Measurements from ENCODE around the gene ATF6B.

Gene ATF6B

GRCh38 chr6:32140420-32141046 is 12.5 kb upstream of the ATF6B start:
- H3K4me3 ChIP-seq (ENCODE audit: low read length, poor library complexity, severe bottlenecking), result no peak overlapping the region
- H2AFZ ChIP-seq (ENCODE audit: low read length), result no peak overlapping the region
- no peak overlapping the region for H3K4me2 ChIP-seq (ENCODE audit: low read depth, low read length, poor library complexity, severe bottlenecking)

GRCh38 chr6:32139590-32139989 is 11.5 kb upstream of the ATF6B start:
- no peaks in the 10 kb centered on the region for H3F3A ChIP-seq (ENCODE audit: low read depth)
- no peaks in the 10 kb centered on the region for H3K36me3 ChIP-seq (ENCODE audit: insufficient read depth, low read length)
- H3K27me3 ChIP-seq (ENCODE audit: insufficient read depth, low read length, poor library complexity, severe bottlenecking), result no peaks in the 10 kb centered on the region
- H3K9ac ChIP-seq (ENCODE audit: low read depth, low read length, poor library complexity, severe bottlenecking), result no peak overlapping the region
- H4K20me1 ChIP-seq (ENCODE audit: insufficient read depth, low read length, poor library complexity, severe bottlenecking), result no peaks in the 10 kb centered on the region
- H3K79me2 ChIP-seq (ENCODE audit: insufficient read depth, low read length), result no peaks in the 10 kb centered on the region
- no peak overlapping the region for H3K4me2 ChIP-seq (ENCODE audit: low read depth, low read length, poor library complexity, severe bottlenecking)
- no peak overlapping the region for H2AFZ ChIP-seq (ENCODE audit: low read length)
- H3K4me1 ChIP-seq (ENCODE audit: insufficient read depth, low read length, poor library complexity, severe bottlenecking), result no peaks in the 10 kb centered on the region
- TF ChIP-seq CTCF (conservative IDR thresholded peaks at IDR 0.05; ENCODE audit: low read length), result no peak
- TF ChIP-seq EZH2phosphoT487 (IDR thresholded peaks at IDR 0.05; ENCODE audit: borderline replicate concordance), result no peak
- no peaks in the 10 kb centered on the region for H3K9me3 ChIP-seq (ENCODE audit: insufficient read depth, low read depth, low read length)
- no peak overlapping the region for H3K4me3 ChIP-seq (ENCODE audit: low read length, poor library complexity, severe bottlenecking)
- no peaks in the 10 kb centered on the region for H3K9me2 ChIP-seq (replicated peaks; ENCODE audit: low read depth, low read length)

More at GRCh38 chr6:32140420-32141046, 12.5 kb upstream of the ATF6B start:
- Histone ChIP-seq H3K9me3 (ENCODE audit: insufficient read depth, low read depth, low read length) (no peaks in the 10 kb centered on the region), H3K79me2 (ENCODE audit: insufficient read depth, low read length) (no peaks in the 10 kb centered on the region), H4K20me1 (ENCODE audit: insufficient read depth, low read length, poor library complexity, severe bottlenecking) (no peaks in the 10 kb centered on the region), H3K9me2 (replicated peaks; ENCODE audit: low read depth, low read length) (no peaks in the 10 kb centered on the region), H3K4me1 (ENCODE audit: insufficient read depth, low read length, poor library complexity, severe bottlenecking) (no peaks in the 10 kb centered on the region), H3K9ac (ENCODE audit: low read depth, low read length, poor library complexity, severe bottlenecking) (no peak overlapping the region), H3K36me3 (ENCODE audit: insufficient read depth, low read length) (no peaks in the 10 kb centered on the region), H3K27me3 (ENCODE audit: insufficient read depth, low read length, poor library complexity, severe bottlenecking) (no peaks in the 10 kb centered on the region), H3F3A (ENCODE audit: low read depth) (no peaks in the 10 kb centered on the region)
- no peak for TF ChIP-seq CTCF (conservative IDR thresholded peaks at IDR 0.05; ENCODE audit: low read length)
- no peak for TF ChIP-seq EZH2phosphoT487 (IDR thresholded peaks at IDR 0.05; ENCODE audit: borderline replicate concordance)

- Histone ChIP-seq H3K4me3 (ENCODE audit: low read length, poor library complexity, severe bottlenecking) (no peak overlapping the region), H3K27me3 (ENCODE audit: insufficient read depth, low read length, poor library complexity, severe bottlenecking) (no peaks in the 10 kb centered on the region), H3K9ac (ENCODE audit: low read depth, low read length, poor library complexity, severe bottlenecking) (no peak overlapping the region), H3K79me2 (ENCODE audit: insufficient read depth, low read length) (no peaks in the 10 kb centered on the region), H3K4me1 (ENCODE audit: insufficient read depth, low read length, poor library complexity, severe bottlenecking) (no peaks in the 10 kb centered on the region), H3K9me3 (ENCODE audit: insufficient read depth, low read depth, low read length) (no peaks in the 10 kb centered on the region), H3K4me2 (ENCODE audit: low read depth, low read length, poor library complexity, severe bottlenecking) (no peak overlapping the region), H4K20me1 (ENCODE audit: insufficient read depth, low read length, poor library complexity, severe bottlenecking) (no peaks in the 10 kb centered on the region), H3F3A (ENCODE audit: low read depth) (no peaks in the 10 kb centered on the region), H3K36me3 (ENCODE audit: insufficient read depth, low read length) (no peaks in the 10 kb centered on the region), H2AFZ (ENCODE audit: low read length) (no peak overlapping the region), H3K9me2 (replicated peaks; ENCODE audit: low read depth, low read length) (no peaks in the 10 kb centered on the region)
- no peak for TF ChIP-seq CTCF (conservative IDR thresholded peaks at IDR 0.05; ENCODE audit: low read length)
- TF ChIP-seq EZH2phosphoT487 (IDR thresholded peaks at IDR 0.05; ENCODE audit: borderline replicate concordance), result no peak
These were observed 9.4 kb upstream of the ATF6B start for GRCh38 chr6:32137454-32137853.
